A549 treated with ZK216348 at 1 μM for 4 hours (cell line): Measurements from ENCODE around the gene KNSTRN. TPM values are rescaled to one million over a fixed set of nuclear protein-coding genes. Genes with fewer than 3 reads are reported as not detected.

Experiments used
- total RNA-seq: library from RNA; stranded (reverse); fragments of 200-300 nt; extraction: Qiagen RNA extraction; gene quantifications from 5 replicates; pipeline ENCODE4 v1.2.3, GENCODE V29; 2022; ENCODE audit warnings: low read depth

The KNSTRN gene, protein sequence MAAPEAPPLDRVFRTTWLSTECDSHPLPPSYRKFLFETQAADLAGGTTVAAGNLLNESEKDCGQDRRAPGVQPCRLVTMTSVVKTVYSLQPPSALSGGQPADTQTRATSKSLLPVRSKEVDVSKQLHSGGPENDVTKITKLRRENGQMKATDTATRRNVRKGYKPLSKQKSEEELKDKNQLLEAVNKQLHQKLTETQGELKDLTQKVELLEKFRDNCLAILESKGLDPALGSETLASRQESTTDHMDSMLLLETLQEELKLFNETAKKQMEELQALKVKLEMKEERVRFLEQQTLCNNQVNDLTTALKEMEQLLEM
- 43.5 to 65.7 TPM (median 44.9 TPM) in 5 replicates for total RNA-seq

DNA sequence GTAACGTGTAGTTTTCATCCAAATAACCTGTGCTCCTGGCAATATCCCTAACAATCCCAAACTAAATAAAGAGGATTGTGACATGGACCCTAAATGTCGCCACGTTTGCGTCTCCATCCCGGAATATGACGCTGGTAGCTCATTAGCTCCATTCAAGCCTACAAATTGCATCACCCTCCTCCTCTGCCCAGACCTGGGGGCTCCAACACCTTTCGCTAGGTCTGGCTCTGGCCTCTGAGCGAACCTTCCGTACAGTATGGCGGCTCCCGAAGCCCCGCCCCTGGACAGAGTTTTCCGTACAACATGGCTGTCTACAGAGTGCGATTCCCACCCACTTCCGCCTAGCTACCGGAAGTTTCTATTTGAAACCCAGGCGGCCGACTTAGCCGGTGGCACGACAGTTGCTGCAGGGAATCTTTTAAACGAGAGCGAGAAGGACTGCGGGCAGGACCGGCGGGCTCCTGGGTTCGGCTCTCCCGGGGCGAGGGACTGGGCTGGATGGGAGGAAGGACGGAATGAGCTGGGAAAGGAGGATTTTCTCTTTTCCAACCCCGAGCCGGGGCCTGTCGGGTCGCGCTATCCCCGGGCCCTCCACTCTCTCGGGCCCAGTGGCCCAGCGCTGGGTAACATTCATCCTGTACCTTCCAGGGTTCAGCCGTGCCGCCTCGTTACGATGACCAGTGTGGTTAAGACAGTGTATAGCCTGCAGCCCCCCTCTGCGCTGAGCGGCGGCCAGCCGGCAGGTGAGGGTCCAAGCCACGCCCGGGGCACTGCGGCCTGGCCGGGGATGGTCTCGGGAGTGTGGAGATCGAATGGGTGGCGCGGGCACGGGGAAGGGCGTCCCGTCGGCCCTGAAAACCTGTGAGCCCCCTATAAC lies at the start of gene KNSTRN:
Gene KNSTRN, plus strand, starts transcription at position 142 of the 877 bp plus-strand sequence. Its CDS starts 115 bp downstream, at position 257.

DNA sequence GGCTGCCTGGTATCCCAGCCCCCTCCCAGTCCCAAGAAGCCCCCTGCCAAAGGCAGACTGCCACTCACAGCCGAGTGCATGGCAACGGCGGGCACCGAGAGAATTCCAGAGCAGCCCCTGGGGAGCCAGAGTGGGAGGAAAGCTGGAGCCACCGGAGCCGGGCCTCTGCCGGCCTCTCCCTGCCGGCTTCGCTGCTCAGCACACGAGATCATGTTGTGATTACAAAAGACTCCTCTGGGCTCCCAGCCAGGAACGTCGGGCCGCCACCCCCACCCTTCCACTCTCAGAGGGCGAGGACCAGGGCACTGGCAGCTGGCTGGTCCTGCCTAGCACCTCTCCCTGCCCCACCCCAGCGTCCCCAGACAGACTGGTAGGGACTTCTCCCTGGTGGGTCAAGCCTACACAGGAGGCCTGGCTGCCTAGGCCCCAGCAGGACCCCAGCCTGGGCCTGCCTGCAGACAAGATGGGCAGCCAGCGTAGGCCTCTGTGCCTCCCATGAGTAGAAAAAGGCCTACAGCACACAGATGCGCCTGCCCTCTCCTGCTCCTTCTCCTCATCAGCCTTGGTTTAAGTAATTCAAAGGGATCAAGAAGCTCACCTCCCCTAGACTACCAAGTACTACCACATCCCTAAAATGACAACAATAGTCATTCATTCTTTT lies 41.7 kb upstream of the KNSTRN start, which contains the start of gene CCDC9B:
Gene CCDC9B, minus strand, starts transcription at position 200 of the 661 bp plus-strand sequence. Its CDS starts 120 bp downstream, at position 80.

GRCh38 chr15:40357723-40358470 lies 24.6 kb upstream of the KNSTRN start, which contains the start of gene DISP2:
TSS of gene DISP2 (plus strand) at chr15:40358219. CDS start at chr15:40358322, 103 bp downstream.

DNA sequence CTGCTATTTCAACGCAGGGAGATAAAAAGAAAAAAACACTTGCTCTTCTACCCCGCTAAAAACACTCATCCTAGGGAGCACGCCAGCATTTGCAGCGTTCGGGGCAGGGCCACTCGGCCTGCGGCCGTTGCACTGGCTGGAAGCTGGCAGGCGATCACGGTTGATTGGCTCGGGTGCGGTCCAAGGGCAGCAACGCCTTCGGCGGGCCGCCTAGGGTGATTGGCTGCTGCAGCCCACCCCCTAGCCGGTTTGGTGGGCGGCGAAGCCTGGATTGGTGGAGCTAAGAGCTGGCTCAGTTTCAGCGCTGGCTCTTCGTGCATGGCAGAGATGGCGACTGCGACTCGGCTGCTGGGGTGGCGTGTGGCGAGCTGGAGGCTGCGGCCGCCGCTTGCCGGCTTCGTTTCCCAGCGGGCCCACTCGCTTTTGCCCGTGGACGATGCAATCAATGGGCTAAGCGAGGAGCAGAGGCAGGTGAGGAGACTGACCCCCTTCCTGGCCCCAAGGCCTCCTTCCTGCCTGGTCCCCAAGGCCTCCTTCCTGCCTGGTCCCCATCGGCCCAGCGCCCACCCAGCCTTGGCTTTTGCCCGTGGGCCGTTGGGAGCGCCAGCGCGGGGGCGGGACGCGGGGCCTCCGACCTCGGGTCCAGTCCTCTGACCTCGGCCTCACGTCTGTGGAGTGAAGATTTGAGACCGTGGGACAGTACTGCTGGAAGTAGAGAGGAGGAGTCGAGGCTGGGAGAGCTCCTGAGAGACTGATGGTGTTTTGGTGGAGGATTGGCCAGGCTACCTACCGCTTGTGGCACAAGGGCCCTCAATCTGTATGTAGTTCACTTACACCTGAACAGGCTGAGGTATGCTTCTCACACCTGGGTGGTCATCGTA lies 23.2 kb downstream of the KNSTRN start, which contains the start of gene IVD:
Gene IVD, plus strand, starts transcription at position 295 of the 881 bp plus-strand sequence. Its CDS starts 33 bp downstream, at position 328.

DNA sequence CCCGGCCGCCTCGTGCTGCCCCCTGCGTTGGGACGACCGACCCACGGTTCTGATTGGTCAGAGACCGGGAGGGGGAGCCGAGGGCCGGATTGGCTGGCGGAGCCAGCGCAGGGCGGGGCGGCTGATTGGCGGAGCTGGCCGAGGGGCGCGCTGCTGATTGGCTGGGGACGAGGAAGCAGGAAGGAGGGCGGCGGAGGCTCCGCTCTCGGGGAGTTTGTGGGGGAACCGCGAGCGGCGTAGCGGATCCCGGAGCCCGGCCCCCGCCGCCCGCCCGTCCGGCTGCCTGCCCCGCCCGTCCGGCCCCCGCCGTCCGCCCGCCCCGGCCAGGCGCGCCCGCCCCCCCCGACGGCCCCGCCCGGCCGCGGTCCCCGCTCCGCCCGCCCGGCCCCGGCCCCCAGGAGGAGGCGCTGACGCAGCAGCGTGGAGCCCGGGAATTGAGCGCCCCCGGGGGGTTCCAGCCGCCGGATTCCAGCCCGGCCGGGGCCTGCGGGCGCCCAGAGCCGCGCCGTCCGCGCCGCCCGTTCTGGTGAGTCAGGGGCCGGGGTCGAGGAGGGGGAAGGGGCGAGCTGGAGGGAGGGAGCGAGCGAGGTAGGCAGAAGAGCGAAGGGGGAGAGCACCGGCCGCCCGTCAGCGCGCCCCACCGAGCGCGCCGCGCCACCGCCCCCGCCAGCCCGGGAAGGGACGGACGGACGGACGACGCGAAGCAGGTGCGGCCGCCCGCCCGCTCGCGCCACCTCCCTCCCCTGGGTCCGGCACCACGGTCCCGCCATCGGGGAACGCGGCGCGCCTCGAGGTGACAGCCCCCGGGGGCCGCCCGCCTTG lies 58.4 kb downstream of the KNSTRN start, which contains the start of gene BAHD1:
Gene BAHD1, plus strand, starts transcription at position 211 of the 822 bp plus-strand sequence. CDS start 17,512 bp downstream, outside the sequence.

Other genes starting within 250 kb of the KNSTRN start
- gene BUB1B, start 221.7 kb upstream of the KNSTRN start, total RNA-seq, result 26.5 to 37.3 TPM (median 28.9 TPM) in 5 replicates
- 0.09 to 0.38 TPM (median 0.29 TPM) in 5 replicates for gene PAK6, start 143.7 kb upstream of the KNSTRN start, total RNA-seq
- 0.21 to 0.67 TPM (median 0.35 TPM) in 4 of 5 replicates, not detected in the other for gene ANKRD63, start 99.7 kb upstream of the KNSTRN start, total RNA-seq
- gene PLCB2, start 74.8 kb upstream of the KNSTRN start, total RNA-seq, result 0.55 to 1.2 TPM (median 1.1 TPM) in 5 replicates
- 4.1 to 8.1 TPM (median 5.3 TPM) in 5 replicates for gene INAFM2, start 59.0 kb upstream of the KNSTRN start, total RNA-seq
- 17.9 to 24.7 TPM (median 19.2 TPM) in 5 replicates for gene CCDC9B, start 41.8 kb upstream of the KNSTRN start, total RNA-seq
- not detected in 5 replicates for gene PHGR1, start 31.7 kb upstream of the KNSTRN start, total RNA-seq
- gene DISP2, start 24.5 kb upstream of the KNSTRN start, total RNA-seq, result 0.25 to 3.3 TPM (median 1.6 TPM) in 5 replicates
- gene IVD, start 23.1 kb downstream of the KNSTRN start, total RNA-seq, result 8.7 to 13.0 TPM (median 11.9 TPM) in 5 replicates
- 9.1 to 12.4 TPM (median 11.5 TPM) in 5 replicates for gene BAHD1, start 58.2 kb downstream of the KNSTRN start, total RNA-seq
- gene CHST14, start 88.3 kb downstream of the KNSTRN start, total RNA-seq, result 13.0 to 21.4 TPM (median 18.1 TPM) in 5 replicates
- gene CCDC32, start 182.3 kb downstream of the KNSTRN start, total RNA-seq, result 14.5 to 27.4 TPM (median 16.9 TPM) in 5 replicates
- 13.2 to 16.3 TPM (median 15.1 TPM) in 5 replicates for gene RPUSD2, start 186.6 kb downstream of the KNSTRN start, total RNA-seq
- gene KNL1, start 211.5 kb downstream of the KNSTRN start, total RNA-seq, result 3.8 to 8.3 TPM (median 6.8 TPM) in 5 replicates